HL-60 (cell line): ENCODE results near the gene IRAG1.

ENCODE experiments used
- SPI1 ChIP-seq: IDR thresholded peaks from 2 replicates; pipeline ENCODE4 v1.6.1; 2012; ENCODE audit warnings: low read depth, mild to moderate bottlenecking, borderline replicate concordance
- TF ChIP-seq, protein P1 (sequence below): IDR thresholded peaks from one replicate; pipeline ENCODE4 v1.5.1; 2011; ENCODE audit warnings: low read length, control low read depth, inconsistent platforms; ENCODE audit not compliant: insufficient read depth
- TF ChIP-seq, protein P2 (sequence below): IDR thresholded peaks from 2 replicates; pipeline ENCODE4 v1.6.1; 2012; ENCODE audit warnings: low read depth; ENCODE audit not compliant: insufficient replicate concordance

DNA sequence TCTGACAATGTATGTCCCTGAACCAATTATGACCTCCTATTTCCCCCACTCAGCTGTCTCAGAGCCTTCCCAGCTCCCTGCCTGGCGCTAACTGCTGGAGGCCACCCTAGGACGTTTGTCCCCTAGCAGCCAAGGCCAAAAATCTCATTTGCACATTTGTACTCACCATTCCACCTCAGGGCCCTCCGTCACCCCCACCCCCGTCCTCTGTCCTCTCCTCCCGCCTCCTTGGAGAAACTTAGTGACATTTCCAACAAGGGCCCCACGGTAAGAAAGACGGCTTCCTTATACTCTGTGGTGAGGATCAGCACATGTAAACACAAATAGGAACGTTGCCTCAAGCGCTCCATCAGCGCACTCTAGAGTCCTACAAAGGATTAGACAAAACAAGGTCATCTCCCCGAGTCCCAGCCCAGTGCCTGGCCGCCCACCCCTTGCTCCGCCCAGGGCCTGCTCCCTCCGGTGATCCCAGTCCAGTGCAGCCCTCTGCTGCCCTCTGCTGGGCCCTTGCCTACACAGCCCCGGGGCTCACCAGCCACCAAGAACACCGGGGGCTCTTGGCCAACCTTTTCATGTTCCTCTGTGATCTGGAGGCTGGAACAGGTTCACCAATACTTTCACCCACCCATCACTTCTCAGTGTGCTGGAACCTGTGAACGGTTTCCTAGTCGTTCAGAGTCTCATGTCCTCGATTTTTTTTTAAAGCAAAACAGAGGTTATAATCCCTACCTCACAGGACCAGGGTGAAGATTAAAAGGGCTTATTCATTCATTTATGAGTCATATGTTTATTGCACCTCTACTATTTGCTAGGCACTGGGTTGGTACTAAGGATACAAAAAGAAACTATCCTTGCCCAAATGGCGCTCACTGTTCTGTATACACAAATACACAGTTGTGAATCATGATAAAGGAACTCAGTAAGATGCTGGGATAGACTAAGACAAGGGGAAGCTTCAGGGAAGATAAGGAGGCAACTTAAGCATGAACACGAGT, 42.2 kb upstream of the IRAG1 start:
- no peak for TF ChIP-seq SPI1
- TF ChIP-seq, protein P1, sequence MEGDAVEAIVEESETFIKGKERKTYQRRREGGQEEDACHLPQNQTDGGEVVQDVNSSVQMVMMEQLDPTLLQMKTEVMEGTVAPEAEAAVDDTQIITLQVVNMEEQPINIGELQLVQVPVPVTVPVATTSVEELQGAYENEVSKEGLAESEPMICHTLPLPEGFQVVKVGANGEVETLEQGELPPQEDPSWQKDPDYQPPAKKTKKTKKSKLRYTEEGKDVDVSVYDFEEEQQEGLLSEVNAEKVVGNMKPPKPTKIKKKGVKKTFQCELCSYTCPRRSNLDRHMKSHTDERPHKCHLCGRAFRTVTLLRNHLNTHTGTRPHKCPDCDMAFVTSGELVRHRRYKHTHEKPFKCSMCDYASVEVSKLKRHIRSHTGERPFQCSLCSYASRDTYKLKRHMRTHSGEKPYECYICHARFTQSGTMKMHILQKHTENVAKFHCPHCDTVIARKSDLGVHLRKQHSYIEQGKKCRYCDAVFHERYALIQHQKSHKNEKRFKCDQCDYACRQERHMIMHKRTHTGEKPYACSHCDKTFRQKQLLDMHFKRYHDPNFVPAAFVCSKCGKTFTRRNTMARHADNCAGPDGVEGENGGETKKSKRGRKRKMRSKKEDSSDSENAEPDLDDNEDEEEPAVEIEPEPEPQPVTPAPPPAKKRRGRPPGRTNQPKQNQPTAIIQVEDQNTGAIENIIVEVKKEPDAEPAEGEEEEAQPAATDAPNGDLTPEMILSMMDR: peak; percentile 80
- TF ChIP-seq, protein P2, sequence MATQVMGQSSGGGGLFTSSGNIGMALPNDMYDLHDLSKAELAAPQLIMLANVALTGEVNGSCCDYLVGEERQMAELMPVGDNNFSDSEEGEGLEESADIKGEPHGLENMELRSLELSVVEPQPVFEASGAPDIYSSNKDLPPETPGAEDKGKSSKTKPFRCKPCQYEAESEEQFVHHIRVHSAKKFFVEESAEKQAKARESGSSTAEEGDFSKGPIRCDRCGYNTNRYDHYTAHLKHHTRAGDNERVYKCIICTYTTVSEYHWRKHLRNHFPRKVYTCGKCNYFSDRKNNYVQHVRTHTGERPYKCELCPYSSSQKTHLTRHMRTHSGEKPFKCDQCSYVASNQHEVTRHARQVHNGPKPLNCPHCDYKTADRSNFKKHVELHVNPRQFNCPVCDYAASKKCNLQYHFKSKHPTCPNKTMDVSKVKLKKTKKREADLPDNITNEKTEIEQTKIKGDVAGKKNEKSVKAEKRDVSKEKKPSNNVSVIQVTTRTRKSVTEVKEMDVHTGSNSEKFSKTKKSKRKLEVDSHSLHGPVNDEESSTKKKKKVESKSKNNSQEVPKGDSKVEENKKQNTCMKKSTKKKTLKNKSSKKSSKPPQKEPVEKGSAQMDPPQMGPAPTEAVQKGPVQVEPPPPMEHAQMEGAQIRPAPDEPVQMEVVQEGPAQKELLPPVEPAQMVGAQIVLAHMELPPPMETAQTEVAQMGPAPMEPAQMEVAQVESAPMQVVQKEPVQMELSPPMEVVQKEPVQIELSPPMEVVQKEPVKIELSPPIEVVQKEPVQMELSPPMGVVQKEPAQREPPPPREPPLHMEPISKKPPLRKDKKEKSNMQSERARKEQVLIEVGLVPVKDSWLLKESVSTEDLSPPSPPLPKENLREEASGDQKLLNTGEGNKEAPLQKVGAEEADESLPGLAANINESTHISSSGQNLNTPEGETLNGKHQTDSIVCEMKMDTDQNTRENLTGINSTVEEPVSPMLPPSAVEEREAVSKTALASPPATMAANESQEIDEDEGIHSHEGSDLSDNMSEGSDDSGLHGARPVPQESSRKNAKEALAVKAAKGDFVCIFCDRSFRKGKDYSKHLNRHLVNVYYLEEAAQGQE: no peak
